Smooth muscle cell (in vitro differentiated cells): ENCODE data around the gene MMP24. TPM values are rescaled to one million over a fixed set of nuclear protein-coding genes. Genes with fewer than 3 reads are reported as not detected.

ENCODE experiments used
- DNase-seq: peaks from one replicate; lab custom pipeline; 2025; ENCODE audit not compliant: unreplicated experiment; lab: John Stamatoyannopoulos, UW
- H2AFZ ChIP-seq: fragments of 200-600 bp; sonication (generic); 2 replicates; pipeline ENCODE4 v1.6.0; 2016; ENCODE audit warnings: antibody characterized with exemption, low read depth, mild to moderate bottlenecking
- H3F3A ChIP-seq: fragments of 200-600 bp; sonication (generic); 2 replicates; pipeline ENCODE4 v1.6.0; 2017; ENCODE audit warnings: antibody characterized with exemption, low read depth
- H3K27ac ChIP-seq: fragments of 200-600 bp; sonication (generic); 2 replicates; pipeline ENCODE4 v1.5.1; 2016; ENCODE audit warnings: low read depth, mild to moderate bottlenecking
- H3K27me3 ChIP-seq: fragments of 200-600 bp; sonication (generic); 2 replicates; pipeline ENCODE4 v1.6.1; 2016; ENCODE audit warnings: low read depth, mild to moderate bottlenecking
- H3K36me3 ChIP-seq: fragments of 200-600 bp; sonication (generic); 2 replicates; pipeline ENCODE4 v1.5.1; 2016; ENCODE audit warnings: low read depth
- H3K4me1 ChIP-seq: fragments of 200-600 bp; sonication (generic); 2 replicates; pipeline ENCODE4 v1.5.1; 2016; ENCODE audit warnings: low read depth
- H3K4me2 ChIP-seq: fragments of 200-600 bp; sonication (generic); 2 replicates; pipeline ENCODE4 v1.6.0; 2016; ENCODE audit warnings: mild to moderate bottlenecking
- H3K4me3 ChIP-seq: fragments of 200-600 bp; sonication (generic); 2 replicates; pipeline ENCODE4 v1.5.1; 2016; ENCODE audit warnings: mild to moderate bottlenecking
- H3K79me2 ChIP-seq: fragments of 200-600 bp; sonication (generic); 2 replicates; pipeline ENCODE4 v1.6.0; 2016; ENCODE audit warnings: low read depth, mild to moderate bottlenecking
- H3K9ac ChIP-seq: fragments of 200-600 bp; sonication (generic); 2 replicates; pipeline ENCODE4 v1.6.0; 2016; ENCODE audit warnings: low read depth
- H3K9me3 ChIP-seq: fragments of 200-600 bp; sonication (generic); replicated peaks from 2 replicates; pipeline ENCODE4 v1.5.1; 2016; ENCODE audit warnings: low read depth
- H4K20me1 ChIP-seq: fragments of 200-600 bp; sonication (generic); 2 replicates; pipeline ENCODE4 v1.6.0; 2016; ENCODE audit warnings: low read depth
- CTCF ChIP-seq: fragments of 200-600 bp; sonication (generic); IDR thresholded peaks from 2 replicates; pipeline ENCODE4 v1.5.1; 2017; ENCODE audit warnings: borderline replicate concordance, mild to moderate bottlenecking, antibody characterized with exemption; ENCODE audit not compliant: insufficient read depth, poor library complexity, severe bottlenecking
- WGBS: methylation state at CpG from one replicate; pipeline ENCODE4 v1.1.7; 2016; ENCODE audit warnings: low lambda C conversion rate; 5-methylcytosine and 5-hydroxymethylcytosine counted together
- polyA plus RNA-seq: library from polyadenylated mRNA; unstranded; fragments of >200 nt; fragmentation: Nextera tagmentation; extraction: Ambion mirVana; gene quantifications from 2 replicates; pipeline ENCODE4 v1.2.1, GENCODE V29; 2016
- total RNA-seq: library from RNA; depleted of rRNA; stranded (reverse); fragments of >200 nt; gene quantifications from 2 replicates; pipeline ENCODE4 v1.2.3, GENCODE V29; 2014

Gene MMP24
- total and polyA plus RNA-seq, 2 experiments from 2014 or later, result 0.03 to 0.09 TPM

- no peak overlapping the region for H2AFZ ChIP-seq
- H3K36me3 ChIP-seq, result no peaks in the 10 kb centered on the region
- no peaks in the 10 kb centered on the region for H4K20me1 ChIP-seq
- no peaks in the 10 kb centered on the region for H3K79me2 ChIP-seq
- no peak overlapping the region for H3K9ac ChIP-seq
- no peaks in the 10 kb centered on the region for H3K4me1 ChIP-seq
- no peaks in the 10 kb centered on the region for H3K9me3 ChIP-seq
- no peak overlapping the region for H3K4me2 ChIP-seq
- H3K4me3 ChIP-seq, result no peak overlapping the region
- H3K27ac ChIP-seq, result no peak overlapping the region
- TF ChIP-seq CTCF, result no peak
- DNase-seq, result no peak
- no peaks in the 10 kb centered on the region for H3F3A ChIP-seq
- 85% methylated on average over 7 of the region's 7 CpGs for WGBS
- no peaks in the 10 kb centered on the region for H3K27me3 ChIP-seq
Measured at GRCh38 chr20:35290887-35291417, 64.5 kb downstream of the MMP24 start.

- Histone ChIP-seq H4K20me1 (no peaks in the 10 kb centered on the region), H3K4me2 (no peak within 1 kb of the TSS), H3K79me2 (no peaks in the 10 kb centered on the region), H3F3A (no peaks in the 10 kb centered on the region), H3K4me3 (no peak within 1 kb of the TSS), H3K27me3 (no peaks in the 10 kb centered on the region), H2AFZ (no peak within 1 kb of the TSS), H3K9ac (no peak within 1 kb of the TSS), H3K36me3 (no peaks in the 10 kb centered on the region), H3K9me3 (no peaks in the 10 kb centered on the region), H3K27ac (no peak within 1 kb of the TSS), H3K4me1 (no peaks in the 10 kb centered on the region)
- no peak for TF ChIP-seq CTCF
- DNase-seq, result no peak
- 92% methylated on average over 39 of the region's 40 CpGs for WGBS
Measured at GRCh38 chr20:35291654-35292503, 65.4 kb downstream of the MMP24 start, which contains the start of gene FAM83C. Gene FAM83C (minus strand): TSS chr20:35292425. CDS start chr20:35292304, 121 bp downstream.

GRCh38 chr20:35292504-35293285, 66.2 kb downstream of the MMP24 start:
- no peaks in the 10 kb centered on the region for H3K9me3 ChIP-seq
- H3K4me1 ChIP-seq, result no peaks in the 10 kb centered on the region
- H3K4me3 ChIP-seq, result no peak overlapping the region
- H3K36me3 ChIP-seq, result no peaks in the 10 kb centered on the region
- H3K79me2 ChIP-seq, result no peaks in the 10 kb centered on the region
- TF ChIP-seq CTCF, result no peak
- no peak overlapping the region for H3K27ac ChIP-seq
- H3F3A ChIP-seq, result no peaks in the 10 kb centered on the region
- H3K9ac ChIP-seq, result no peak overlapping the region
- H2AFZ ChIP-seq, result no peak overlapping the region
- no peaks in the 10 kb centered on the region for H4K20me1 ChIP-seq
- DNase-seq, result no peak
- H3K27me3 ChIP-seq, result no peaks in the 10 kb centered on the region
- H3K4me2 ChIP-seq, result no peak overlapping the region
- WGBS, result 80% methylated on average over 23 of the region's 23 CpGs
